ENCODE measurements around the gene C2CD4C.
"Not testable (repeated sequence)": the region's sequence is repeated elsewhere in the genome, so short reads cannot be mapped to it uniquely, and the experiment has no call there.

C2CD4C gene

GRCh38 chr19:380618-381219, 28.2 kb downstream of the C2CD4C start:
- DNase-seq (ENCODE audit: low read depth): not testable (repeated sequence)

- no peak for DNase-seq (ENCODE audit: low read depth)
Observed at GRCh38 chr19:379796-380195, 29.2 kb downstream of the C2CD4C start.

- DNase-seq (ENCODE audit: low read depth): no peak
Observed at GRCh38 chr19:378706-379105, 30.2 kb downstream of the C2CD4C start.

- no peak for DNase-seq (ENCODE audit: low read depth)
Observed at GRCh38 chr19:377801-378581, 31.0 kb downstream of the C2CD4C start.

- DNase-seq (ENCODE audit: low read depth): no peak
Observed at GRCh38 chr19:376111-376470, 32.9 kb downstream of the C2CD4C start.

GRCh38 chr19:375395-376110, 33.4 kb downstream of the C2CD4C start:
- no peak for DNase-seq (ENCODE audit: low read depth)

- DNase-seq (ENCODE audit: low read depth): no peak
Observed at GRCh38 chr19:374886-375235, 34.1 kb downstream of the C2CD4C start.

- no peak for DNase-seq (ENCODE audit: low read depth)
Observed at GRCh38 chr19:374183-374885, 34.6 kb downstream of the C2CD4C start.

GRCh38 chr19:373391-374182, 35.4 kb downstream of the C2CD4C start:
- no peak for DNase-seq (ENCODE audit: low read depth)

GRCh38 chr19:372306-372890, 36.5 kb downstream of the C2CD4C start:
- DNase-seq (ENCODE audit: low read depth): no peak

GRCh38 chr19:371501-372168, 37.3 kb downstream of the C2CD4C start:
- no peak for DNase-seq (ENCODE audit: low read depth)

GRCh38 chr19:370641-371330, 38.2 kb downstream of the C2CD4C start:
- DNase-seq (ENCODE audit: low read depth): no peak

- DNase-seq (ENCODE audit: low read depth): no peak
Observed at GRCh38 chr19:369876-370275, 39.1 kb downstream of the C2CD4C start.

- no peak for DNase-seq (ENCODE audit: low read depth)
Observed at GRCh38 chr19:369256-369655, 39.7 kb downstream of the C2CD4C start.

- no peak for DNase-seq (ENCODE audit: low read depth)
Observed at GRCh38 chr19:368630-369024, 40.3 kb downstream of the C2CD4C start.

GRCh38 chr19:367963-368629, 40.9 kb downstream of the C2CD4C start:
- DNase-seq (ENCODE audit: low read depth): no peak

- DNase-seq (ENCODE audit: low read depth): no peak
Observed at GRCh38 chr19:367561-367960, 41.4 kb downstream of the C2CD4C start.

GRCh38 chr19:366951-367350, 42.0 kb downstream of the C2CD4C start:
- no peak for DNase-seq (ENCODE audit: low read depth)

- DNase-seq (ENCODE audit: low read depth): no peak
Observed at GRCh38 chr19:366205-366783, 42.7 kb downstream of the C2CD4C start.
